K562 (cell line): ENCODE results near the gene TXLNA. TPM values are rescaled to one million over a fixed set of nuclear protein-coding genes. Genes with fewer than 3 reads are reported as not detected.

Experiments used
- CHD7 ChIP-seq: fragments of 200-600 bp; sonication (generic); IDR thresholded peaks from one replicate; pipeline ENCODE4 v1.6.1; 2012; ENCODE audit warnings: mild to moderate bottlenecking, low read depth, low read length, inconsistent platforms
- GTF3C2 ChIP-seq: IDR thresholded peaks from 3 replicates; pipeline ENCODE4 v1.6.1; 2011; ENCODE audit warnings: borderline replicate concordance, mild to moderate bottlenecking, moderate library complexity; ENCODE audit not compliant: insufficient read length; ENCODE audit errors: extremely low read depth
- MITF ChIP-seq: IDR thresholded peaks from 2 replicates; pipeline ENCODE4 v1.6.1; 2014; ENCODE audit warnings: antibody characterized with exemption
- NFYB ChIP-seq: IDR thresholded peaks from 2 replicates; pipeline ENCODE4 v1.6.1; 2011; ENCODE audit warnings: mild to moderate bottlenecking, moderate library complexity; ENCODE audit not compliant: insufficient read length; ENCODE audit errors: extremely low read depth
- ZFP91 ChIP-seq: sonication (generic); formaldehyde crosslinking; IDR thresholded peaks from 2 replicates; pipeline ENCODE4 v1.8.0; 2022; ENCODE audit warnings: mild to moderate bottlenecking, missing genetic modification reagents
- ZNF280B ChIP-seq: fragments of 250-450 bp; sonication (Bioruptor Pico); IDR thresholded peaks from 2 replicates; pipeline ENCODE4 v1.5.1; 2021; ENCODE audit warnings: mild to moderate bottlenecking
- polyA plus RNA-seq, 8 experiments: library from polyadenylated mRNA; depleted of rRNA in 4 of 8; stranded (reverse) in 5 of 8; unstranded in 3 of 8; fragments of >200 nt; fragmentation: Nextera tagmentation in 2 of 8; fragmentation: Illumina TruSeq in 1 of 8; extraction: Ambion mirVana in 2 of 8; extraction: Trizol in 1 of 8; gene quantifications; 2 replicates each; pipeline versions ENCODE4 v1.2.1 to v1.2.3, GENCODE V29; 2011 to 2014; ENCODE audit warnings: inconsistent platforms in 1 of 8, missing spikeins in 1 of 8
- total RNA-seq, 7 experiments: library from RNA; depleted of rRNA in 6 of 7; stranded (reverse); fragments of >200 nt in 6 of 7; fragmentation: Illumina TruSeq in 2 of 7; extraction: Trizol in 2 of 7; gene quantifications; 2 replicates each; pipeline versions ENCODE4 v1.2.1 to v1.2.3, GENCODE V29; 2011 to 2021; ENCODE audit warnings: low replicate concordance in 1 of 7

The TXLNA gene
- total and polyA plus RNA-seq, 9 of the 15 experiments (the other 6 are each of a cell fraction or from before 2014, with no cell fraction given) = 9.2 to 54.5 (median 39.3) TPM

- no peak for TF ChIP-seq ZNF280B (CRISPR knock-in tag)
- TF ChIP-seq CHD7 = no peak
- TF ChIP-seq MITF = peak; percentile 46; the same call in 1 of the 2 replicates
- peak; percentile 83 for TF ChIP-seq NFYB
- peak; percentile 47; the same call in 1 of the 2 replicates for TF ChIP-seq ZFP91 (CRISPR knock-in tag)
- no peak for TF ChIP-seq GTF3C2
These were observed at the start of gene TXLNA (continued) for GRCh38 chr1:32179443-32180185.
